Hematopoietic multipotent progenitor cell treated with erythropoietin and hydrocortisone succinate and interleukin-3 and kit ligand, for 8 days (in vitro differentiated cells): Measurements from ENCODE around the gene CREB3L1.
"Not testable (repeated sequence)": the region's sequence is repeated elsewhere in the genome, so short reads cannot be mapped to it uniquely, and the experiment has no call there.

Source experiments
- DNase-seq: peaks from one replicate; pipeline ENCODE4 v3.0.0-alpha.2; 2015

Gene CREB3L1

DNA sequence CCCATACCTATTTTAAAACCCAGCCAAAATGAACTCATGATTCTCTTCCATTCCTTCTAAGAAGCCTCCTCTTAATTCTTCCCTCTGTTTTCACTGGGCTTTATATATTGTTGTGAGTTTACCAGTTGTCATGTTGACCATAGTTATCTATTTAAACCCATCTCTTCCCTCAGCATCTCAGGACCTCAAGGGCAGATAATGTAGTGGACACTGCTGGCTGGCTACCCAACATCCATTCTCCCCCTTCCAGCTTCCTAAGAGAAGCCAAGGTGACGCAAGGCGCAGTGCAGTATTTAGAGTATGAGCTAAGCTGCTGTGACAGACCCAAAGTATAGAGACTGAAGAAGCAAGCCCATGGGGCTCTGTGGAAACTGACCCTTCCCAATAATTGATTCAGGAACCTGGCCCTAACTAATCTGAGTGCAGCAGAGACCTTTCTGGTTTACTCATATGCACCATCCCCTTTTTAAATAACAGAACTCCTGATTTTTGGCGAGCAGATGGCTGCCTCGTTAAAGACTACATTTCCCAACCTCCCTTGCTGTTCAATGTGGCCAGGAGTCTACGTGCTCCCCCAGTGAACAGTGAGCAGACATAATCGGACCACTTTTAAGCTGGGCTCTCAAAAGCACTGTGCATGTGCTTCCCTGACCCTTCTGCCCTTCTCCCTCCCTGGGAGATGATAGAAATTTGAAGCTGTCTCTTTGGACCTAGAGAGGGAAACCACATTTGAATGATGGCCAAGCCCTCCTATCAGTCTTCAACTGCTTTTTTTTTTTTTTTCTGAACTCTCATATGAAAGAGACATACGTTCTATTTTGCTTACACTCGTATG is 28.1 kb upstream of the CREB3L1 start:
- DNase-seq: peak; percentile 86

DNA sequence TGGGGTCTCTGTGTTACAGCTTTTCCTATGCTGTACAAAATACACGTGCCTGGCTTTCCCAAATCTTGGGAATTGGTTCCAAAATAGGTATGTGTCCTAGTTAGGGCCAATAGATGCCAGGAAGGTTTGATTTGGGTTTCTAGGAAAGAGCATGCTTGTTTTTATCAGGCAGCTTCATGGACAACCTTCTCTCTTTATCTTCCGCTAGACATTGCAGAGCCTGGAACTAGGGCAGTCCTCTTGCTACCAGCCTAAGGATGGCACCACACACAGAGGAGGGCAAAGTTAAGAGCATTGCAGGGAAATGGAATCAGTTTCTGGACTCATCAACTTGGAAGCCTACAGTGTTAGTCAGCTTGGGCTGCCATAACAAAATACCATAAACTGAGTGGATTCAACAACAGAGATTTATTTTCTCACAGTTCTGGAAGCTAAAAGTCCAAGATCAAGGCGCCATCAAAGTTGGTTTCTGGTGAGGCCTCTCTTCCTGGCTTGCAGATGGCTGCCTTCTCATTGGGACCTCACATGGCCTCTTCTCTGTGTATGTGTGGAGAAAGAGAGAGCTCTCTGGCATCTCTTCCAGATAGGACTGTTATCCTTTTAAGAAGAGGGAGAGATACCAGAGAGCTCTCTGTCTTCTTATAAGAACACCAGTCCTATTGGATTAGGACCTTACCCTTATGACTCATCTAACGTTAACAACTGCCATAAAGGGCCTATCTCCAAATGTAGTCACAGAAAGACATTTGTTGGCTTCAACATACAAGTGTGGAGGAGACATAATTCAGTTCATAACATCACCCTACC is 27.3 kb upstream of the CREB3L1 start:
- DNase-seq: peak; percentile 88

DNA sequence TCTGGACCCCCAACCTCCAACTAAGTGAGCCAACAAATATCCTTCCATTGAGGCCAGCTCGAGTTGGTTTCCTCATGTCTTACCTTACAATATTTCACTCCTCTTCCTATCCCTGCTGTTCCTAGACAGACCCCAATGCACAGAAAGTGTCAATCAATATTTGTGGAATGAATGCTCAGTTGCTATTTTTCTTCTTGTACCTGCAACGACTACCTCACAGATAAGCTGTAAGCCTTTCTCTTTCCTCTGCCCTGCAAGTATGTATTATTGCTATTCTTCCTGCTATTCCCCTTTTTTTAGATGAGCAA is 26.8 kb upstream of the CREB3L1 start:
- no peak for DNase-seq

- no peak for DNase-seq
These were observed 25.5 kb upstream of the CREB3L1 start for GRCh38 chr11:46251954-46252353.

DNA sequence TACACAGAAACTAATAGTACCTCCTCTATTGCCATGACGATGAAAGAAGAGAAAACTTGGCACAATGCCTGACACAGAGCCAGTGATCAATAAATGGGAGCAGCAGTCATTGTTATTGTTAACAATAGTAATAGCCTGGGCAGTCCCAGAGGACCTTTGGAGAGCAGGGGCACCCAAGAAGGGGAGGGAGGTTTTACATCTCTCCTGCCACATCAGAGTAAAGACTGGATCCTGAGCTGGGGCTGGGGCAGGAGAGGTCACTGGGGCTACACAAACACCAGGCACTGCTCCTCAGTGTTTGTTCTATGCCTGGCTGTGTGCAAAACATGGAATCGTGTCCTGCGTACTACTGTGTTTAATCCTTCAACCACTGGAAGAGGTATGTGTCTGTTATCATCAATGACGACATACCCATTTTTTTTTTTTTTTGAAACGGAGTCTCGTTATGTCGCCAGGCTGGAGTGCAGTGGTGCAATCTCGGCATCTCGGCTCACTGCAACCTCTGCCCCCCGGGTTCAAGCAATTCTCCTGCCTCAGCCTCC is 25.0 kb upstream of the CREB3L1 start:
- DNase-seq: no peak

- no peak for DNase-seq
These were observed 24.0 kb upstream of the CREB3L1 start for GRCh38 chr11:46253258-46254132.

DNA sequence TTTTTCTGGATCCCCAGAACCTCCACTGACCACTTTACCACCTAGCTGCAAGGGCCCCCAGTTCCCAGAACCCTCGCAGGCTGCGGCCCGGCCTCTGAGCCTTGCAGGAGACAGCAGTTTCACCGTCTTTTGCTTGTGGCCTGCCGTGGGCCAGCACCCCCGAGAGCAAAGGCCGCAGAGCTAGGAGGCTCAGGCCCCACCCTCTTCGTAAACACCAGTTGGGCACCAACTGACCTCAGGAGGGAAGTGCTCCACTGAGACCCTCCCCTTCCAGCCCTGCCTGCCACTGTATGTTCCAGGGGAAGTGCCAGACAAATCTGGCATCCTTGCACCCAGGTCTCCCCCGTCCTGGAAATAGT is 23.4 kb upstream of the CREB3L1 start:
- no peak for DNase-seq

DNA sequence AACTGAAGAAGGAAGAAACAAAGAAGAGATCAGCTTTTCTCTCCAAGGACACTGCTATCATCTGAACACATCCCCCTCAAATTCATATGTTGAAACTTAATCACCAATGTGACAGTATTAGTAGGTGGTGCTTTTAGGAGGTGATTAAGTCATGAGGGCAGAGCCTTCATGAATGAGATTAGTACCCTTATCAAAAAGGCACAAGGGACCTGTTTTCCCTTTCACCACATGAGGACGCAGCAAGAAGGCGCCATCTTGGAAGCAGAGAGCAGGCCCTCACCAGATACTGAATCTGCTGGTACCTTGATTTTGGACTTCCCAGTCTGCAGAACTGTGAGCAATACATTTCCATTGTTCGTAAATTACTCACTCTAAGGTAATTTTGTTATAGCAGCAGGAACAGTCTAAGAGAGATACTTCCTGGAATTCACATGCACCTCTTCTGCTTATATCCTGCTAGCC is 20.9 kb upstream of the CREB3L1 start:
- peak; percentile 95 for DNase-seq

DNA sequence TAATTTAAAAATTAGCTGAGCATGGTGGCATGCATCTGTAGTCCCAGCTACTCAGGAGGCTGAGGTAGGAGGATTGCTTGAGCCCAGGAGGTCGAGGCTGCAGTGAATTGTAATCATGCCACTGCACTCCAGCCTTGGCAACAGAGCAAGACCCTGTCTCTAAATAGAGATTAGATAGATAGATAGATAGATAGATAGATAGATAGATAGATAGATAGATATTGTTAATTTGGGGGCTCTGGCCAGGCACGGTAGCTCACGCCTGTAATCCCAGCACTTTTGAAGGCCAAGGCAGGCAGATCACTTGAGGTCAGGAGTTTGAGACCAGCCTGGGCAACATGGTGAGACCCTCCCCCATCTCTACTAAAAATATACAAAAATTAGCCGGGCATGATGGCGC is 18.1 kb upstream of the CREB3L1 start:
- DNase-seq: not testable (repeated sequence)

- DNase-seq: no peak
These were observed 17.4 kb upstream of the CREB3L1 start for GRCh38 chr11:46259971-46260560.

DNA sequence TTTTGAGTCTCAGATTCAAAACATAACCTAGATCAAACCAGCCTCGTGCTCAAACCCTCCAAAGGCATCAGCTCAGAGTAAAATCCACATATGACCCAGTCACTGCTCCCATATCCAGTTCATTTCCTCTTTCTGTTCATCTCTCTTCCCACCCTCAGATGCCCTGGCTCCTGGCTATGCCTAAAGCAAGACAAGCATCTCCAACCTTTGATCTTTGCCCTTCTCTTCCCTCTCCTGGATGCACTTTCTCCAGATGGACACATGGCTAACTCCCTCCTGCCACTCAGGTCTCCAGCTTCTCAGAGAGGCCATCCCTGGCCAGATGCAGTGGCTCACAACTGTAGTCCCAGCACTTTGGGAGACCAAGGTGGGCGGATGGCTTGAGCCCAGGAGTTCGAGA is 14.3 kb upstream of the CREB3L1 start:
- no peak for DNase-seq

GRCh38 chr11:46264030-46264429 is 13.4 kb upstream of the CREB3L1 start:
- no peak for DNase-seq

GRCh38 chr11:46264976-46265375 is 12.5 kb upstream of the CREB3L1 start:
- no peak for DNase-seq

- no peak for DNase-seq
These were observed 11.7 kb upstream of the CREB3L1 start for GRCh38 chr11:46265764-46266163.

DNA sequence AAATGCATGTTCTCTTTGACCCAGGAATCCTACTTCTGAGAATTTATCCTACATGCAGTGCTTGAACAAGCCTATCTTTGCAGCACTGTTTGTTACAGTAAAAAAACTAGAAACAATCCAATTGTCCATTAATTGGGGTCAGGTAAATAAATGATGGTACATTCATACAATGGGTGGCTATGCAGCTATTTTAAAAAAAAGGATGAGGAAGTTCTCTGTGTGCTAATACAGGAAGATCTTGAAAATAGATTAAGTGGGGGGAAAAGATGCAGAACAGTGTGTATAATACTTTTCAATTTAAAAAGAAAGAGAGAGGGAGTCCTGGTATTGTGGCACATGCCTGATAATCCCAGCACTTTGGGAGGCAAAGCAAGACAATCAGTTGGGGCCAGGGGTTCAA is 9.5 kb upstream of the CREB3L1 start:
- no peak for DNase-seq

DNA sequence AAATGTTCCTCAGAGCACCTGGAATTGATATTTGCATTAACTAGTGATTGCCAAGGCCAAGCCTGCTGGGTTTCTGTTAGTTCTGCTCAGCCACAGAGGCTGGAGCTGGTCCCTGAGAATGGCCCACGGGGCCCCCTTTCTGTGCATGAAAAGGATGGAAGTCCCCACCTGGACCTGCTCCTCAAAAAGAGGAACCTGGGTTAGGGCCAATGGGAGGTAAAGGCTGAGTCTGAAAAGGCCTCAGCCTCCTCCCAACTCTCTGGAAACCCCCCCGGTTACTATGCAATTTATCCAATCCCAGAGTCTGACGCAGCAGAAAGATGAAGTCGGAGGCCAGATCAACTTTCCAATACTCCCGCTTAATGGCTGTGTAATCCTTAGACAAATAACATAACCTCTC is 6.8 kb upstream of the CREB3L1 start:
- DNase-seq: no peak

- DNase-seq: no peak
These were observed 6.1 kb upstream of the CREB3L1 start for GRCh38 chr11:46271407-46271806.

- no peak for DNase-seq
These were observed 5.3 kb upstream of the CREB3L1 start for GRCh38 chr11:46271875-46272815.

DNA sequence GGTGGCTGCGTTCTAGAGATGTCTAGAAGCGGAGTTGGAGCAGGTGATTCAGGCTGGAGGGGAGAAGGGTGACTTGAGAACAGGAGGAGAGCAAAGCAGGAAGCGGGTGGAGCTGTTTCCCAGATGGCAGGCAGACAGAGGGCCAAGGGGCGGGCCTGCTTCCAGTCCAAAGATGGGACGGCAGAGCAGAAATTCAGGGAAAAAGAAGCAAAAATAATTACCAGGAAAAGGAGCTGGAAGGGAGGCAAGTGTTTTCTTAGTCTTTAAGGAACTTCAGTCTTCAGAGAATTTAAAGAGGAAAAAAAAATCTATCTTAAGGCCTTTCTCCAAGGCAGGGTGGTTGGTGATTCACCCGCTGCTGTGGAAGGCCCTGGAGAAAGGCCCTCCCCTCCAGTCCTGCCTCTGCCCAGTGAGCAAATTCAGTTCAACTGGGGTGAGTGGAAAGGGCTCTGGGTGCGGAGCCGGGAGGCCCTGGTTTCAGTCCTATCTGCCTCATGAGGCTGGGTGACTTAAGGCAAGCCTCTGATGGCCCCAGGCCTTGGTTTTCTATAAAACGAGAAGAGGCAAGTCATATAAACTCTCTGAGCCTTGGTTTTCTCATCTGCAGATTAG is 4.5 kb upstream of the CREB3L1 start:
- DNase-seq: no peak

GRCh38 chr11:46273511-46274205 is 3.8 kb upstream of the CREB3L1 start:
- peak; percentile 21 for DNase-seq
